Amniotic epithelial cell (primary cell): Measurements from ENCODE around the gene ASMT.
"Not testable (repeated sequence)": the region's sequence is repeated elsewhere in the genome, so short reads cannot be mapped to it uniquely, and the experiment has no call there.

Experiments used
- DNase-seq: peaks from one replicate; pipeline ENCODE4 v3.0.0-alpha.2; 2010; ENCODE audit warnings: low read depth

Gene ASMT

GRCh38 chrX:1598021-1598875 lies 16.6 kb upstream of the ASMT start:
- DNase-seq = no peak

GRCh38 chrX:1598876-1599790 lies 15.7 kb upstream of the ASMT start:
- DNase-seq = no peak

- no peak for DNase-seq
These were observed 15.0 kb upstream of the ASMT start for GRCh38 chrX:1599791-1600405.

- DNase-seq = no peak
These were observed 14.3 kb upstream of the ASMT start for GRCh38 chrX:1600406-1601050.

- no peak for DNase-seq
These were observed 13.7 kb upstream of the ASMT start for GRCh38 chrX:1601051-1601767.

GRCh38 chrX:1601768-1602085 lies 13.1 kb upstream of the ASMT start:
- DNase-seq = no peak

GRCh38 chrX:1602299-1602698 lies 12.6 kb upstream of the ASMT start:
- DNase-seq = no peak

GRCh38 chrX:1606496-1606895 lies 8.4 kb upstream of the ASMT start:
- DNase-seq = no peak

GRCh38 chrX:1609311-1609710 lies 5.5 kb upstream of the ASMT start:
- no peak for DNase-seq

GRCh38 chrX:1609762-1610161 lies 5.1 kb upstream of the ASMT start:
- no peak for DNase-seq

- DNase-seq = no peak
These were observed 4.7 kb upstream of the ASMT start for GRCh38 chrX:1610166-1610565.

- DNase-seq = no peak
These were observed 4.1 kb upstream of the ASMT start for GRCh38 chrX:1610736-1611135.

- no peak for DNase-seq
These were observed 2.1 kb upstream of the ASMT start for GRCh38 chrX:1612641-1613286.

GRCh38 chrX:1618689-1619088 lies 3.8 kb downstream of the ASMT start:
- no peak for DNase-seq

- no peak for DNase-seq
These were observed 8.8 kb downstream of the ASMT start for GRCh38 chrX:1623691-1624090.

- not testable (repeated sequence) for DNase-seq
These were observed 9.4 kb downstream of the ASMT start for GRCh38 chrX:1624158-1624860.

- not testable (repeated sequence) for DNase-seq
These were observed 10.0 kb downstream of the ASMT start for GRCh38 chrX:1624861-1625215.

GRCh38 chrX:1629244-1629643 lies 14.4 kb downstream of the ASMT start:
- DNase-seq = no peak

GRCh38 chrX:1646009-1646408 lies 31.1 kb downstream of the ASMT start:
- DNase-seq = no peak

GRCh38 chrX:1649621-1650020 lies 34.8 kb downstream of the ASMT start:
- no peak for DNase-seq
